ENCODE results near the gene PANK2.

PANK2 gene

GRCh38 chr20:3908667-3909066, 19.5 kb downstream of the PANK2 start:
- no peak for TF ChIP-seq CTCF (IDR thresholded peaks at IDR 0.05; ENCODE audit: extremely low read depth, insufficient read depth, missing control alignments)
- in situ Hi-C loops (cut with MboI; ENCODE audit: low pct_unique_long_range_greater_than_20kb, low sequenced_read_pairs, unreplicated experiment): no loop called here
- DNase-seq (ENCODE audit: low spot score): no peak

DNA sequence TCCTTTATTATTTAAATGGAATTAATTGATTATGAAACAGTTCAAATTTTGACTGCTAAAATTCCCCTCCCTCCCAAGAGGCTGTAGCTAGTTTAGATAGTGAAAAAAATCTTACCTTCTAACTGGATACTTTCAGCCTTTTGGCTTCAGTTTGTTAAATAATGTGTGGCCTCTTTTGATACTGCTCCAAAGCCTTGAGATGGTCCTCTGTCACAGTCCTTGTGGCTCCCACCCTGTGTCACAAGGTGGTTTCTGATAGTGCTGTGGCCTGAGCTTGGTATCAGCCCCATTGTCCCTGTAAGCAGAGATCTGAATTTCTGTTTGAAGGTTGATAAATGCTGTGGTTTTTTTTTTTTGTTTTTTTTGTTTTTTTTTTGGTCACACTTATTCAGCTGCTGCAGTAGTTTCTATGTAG, 20.8 kb downstream of the PANK2 start:
- in situ Hi-C loops (cut with MboI; ENCODE audit: low pct_unique_long_range_greater_than_20kb, low sequenced_read_pairs, unreplicated experiment): no loop called here
- no peak for DNase-seq (ENCODE audit: low spot score)
- TF ChIP-seq CTCF (IDR thresholded peaks at IDR 0.05; ENCODE audit: extremely low read depth, insufficient read depth, missing control alignments): no peak

- DNase-seq (ENCODE audit: low spot score): no peak
- in situ Hi-C loops (cut with MboI; ENCODE audit: low pct_unique_long_range_greater_than_20kb, low sequenced_read_pairs, unreplicated experiment): no loop called here
- TF ChIP-seq CTCF (IDR thresholded peaks at IDR 0.05; ENCODE audit: extremely low read depth, insufficient read depth, missing control alignments): no peak
Observed at GRCh38 chr20:3910853-3911252, 21.7 kb downstream of the PANK2 start.

- no peak for DNase-seq (ENCODE audit: low spot score)
Observed at GRCh38 chr20:3911956-3912355, 22.8 kb downstream of the PANK2 start.

GRCh38 chr20:3914446-3914845, 25.3 kb downstream of the PANK2 start:
- in situ Hi-C loops (cut with MboI; ENCODE audit: low pct_unique_long_range_greater_than_20kb, low sequenced_read_pairs, unreplicated experiment): no loop called here
- TF ChIP-seq CTCF (IDR thresholded peaks at IDR 0.05; ENCODE audit: extremely low read depth, insufficient read depth, missing control alignments): no peak
- no peak for DNase-seq (ENCODE audit: low spot score)

More at GRCh38 chr20:3911956-3912355, 22.8 kb downstream of the PANK2 start:
- no peak for TF ChIP-seq CTCF (IDR thresholded peaks at IDR 0.05; ENCODE audit: extremely low read depth, insufficient read depth, missing control alignments)
- in situ Hi-C loops (cut with MboI; ENCODE audit: low pct_unique_long_range_greater_than_20kb, low sequenced_read_pairs, unreplicated experiment): no loop called here

DNA sequence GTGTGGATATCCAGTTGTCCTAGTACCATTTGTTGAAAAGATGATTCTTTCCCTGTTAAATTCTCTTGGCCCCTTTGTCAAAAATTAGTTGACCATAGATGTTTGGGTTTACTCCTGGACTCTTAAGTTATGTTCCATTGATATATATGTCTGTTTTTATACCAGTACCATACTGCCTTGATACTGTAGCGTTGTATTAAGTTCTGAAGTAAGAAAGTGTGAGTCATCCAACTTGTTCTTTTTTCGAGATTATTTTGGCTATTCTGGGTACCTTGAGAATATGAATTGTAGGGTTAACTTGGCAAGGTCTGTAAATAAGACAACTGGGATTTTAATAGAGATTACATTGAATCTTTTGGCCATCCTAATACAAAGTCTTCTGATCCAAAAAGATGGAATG, 26.5 kb downstream of the PANK2 start:
- in situ Hi-C loops (cut with MboI; ENCODE audit: low pct_unique_long_range_greater_than_20kb, low sequenced_read_pairs, unreplicated experiment): no loop called here

More for the DNA sequence above, 26.5 kb downstream of the PANK2 start:
- no peak for TF ChIP-seq CTCF (IDR thresholded peaks at IDR 0.05; ENCODE audit: extremely low read depth, insufficient read depth, missing control alignments)
- no peak for DNase-seq (ENCODE audit: low spot score)

All from GM13977 (cell line).